Measurements from ENCODE around the gene RHOBTB3. TPM values are rescaled to one million over a fixed set of nuclear protein-coding genes. Genes with fewer than 3 reads are reported as not detected.

The RHOBTB3 gene
- total and polyA plus RNA-seq, 2 donors (not counting 3 experiments of a cell fraction or from before 2014, with no cell fraction given): 44.1 to 52.1 TPM

GRCh38 chr5:95786821-95787418 lies 55.8 kb downstream of the RHOBTB3 start:
- H3K9me1 ChIP-seq (replicated peaks; ENCODE audit: control insufficient read depth, extremely low read depth, insufficient read depth, low read length): no peaks in the 10 kb centered on the region
- no peak overlapping the region for H3K4me2 ChIP-seq (ENCODE audit: insufficient read depth, low read length)
- no peaks in the 10 kb centered on the region for H3K9me3 ChIP-seq (replicated peaks; ENCODE audit: control insufficient read depth, insufficient read depth, low read length)
- H3K4me1 ChIP-seq (ENCODE audit: control insufficient read depth, extremely low read depth, insufficient read depth, low read length): no peaks in the 10 kb centered on the region
- dilution Hi-C loops (cut with MboI; ENCODE audit: extremely low pct_ligation_motif_present, low sequenced_read_pairs) (no loop called here), intact Hi-C loops (cut with micrococcal nuclease) (no loop called here)
- no peak for TF ChIP-seq CTCF (IDR thresholded peaks at IDR 0.05; ENCODE audit: extremely low read depth in 1 of 2, insufficient read depth in 1 of 2, low read depth in 1 of 2, low read length in 2 of 2)
- no peaks in the 10 kb centered on the region for H3K27me3 ChIP-seq (ENCODE audit: control insufficient read depth in 2 of 2, insufficient read depth in 2 of 2, low read length in 2 of 2)
- H3K79me2 ChIP-seq (ENCODE audit: control insufficient read depth, insufficient read depth, low read length): no peaks in the 10 kb centered on the region
- H3K36me3 ChIP-seq (ENCODE audit: control insufficient read depth in 2 of 2, extremely low read depth in 1 of 2, insufficient read depth in 2 of 2, low read length in 2 of 2): no peaks in the 10 kb centered on the region
- no peak for FAIRE-seq
- no TSS peak for BruUV-seq (replicated peaks)
- H3K4me3 ChIP-seq (replicated peaks in 1 of 3; ENCODE audit: insufficient read depth in 1 of 3, low read depth in 1 of 3, low read length in 3 of 3): no peak overlapping the region
- POLR2A ChIA-PET: interaction anchor here (0.6 to 1.1 kb wide), 2 partner anchors 36 to 37 kb away, joined by 3 read pairs; partner anchors contain the start of gene GLRX
- CTCF ChIA-PET: interaction anchor here (1.2 to 6.5 kb wide), 3 partner anchors 61 to 143 kb away, joined by 3 to 201 read pairs (median 3); no protein-coding TSS in a partner anchor
- no peak overlapping the region for H3K27ac ChIP-seq (ENCODE audit: insufficient read depth, low read depth, low read length)
- H3K9ac ChIP-seq (replicated peaks; ENCODE audit: extremely low read depth, insufficient read depth, low read length): no peak overlapping the region
- no peaks in the 10 kb centered on the region for H4K20me1 ChIP-seq (replicated peaks; ENCODE audit: control insufficient read depth, extremely low read depth, insufficient read depth, low read length)
- no peak for DNase-seq (ENCODE audit: low read depth, low spot score)
- H2AFZ ChIP-seq (ENCODE audit: low read depth, low read length): no peak overlapping the region

GRCh38 chr5:95788493-95788892 lies 57.4 kb downstream of the RHOBTB3 start:
- H3K27ac ChIP-seq (ENCODE audit: insufficient read depth, low read depth, low read length): no peak overlapping the region
- ChIA-PET CTCF (interaction anchor here (0.8 to 3.4 kb wide), 2 partner anchors 7 to 28 kb away, joined by 3 to 27 read pairs; no protein-coding TSS in a partner anchor), POLR2A (no interaction called here)
- no peaks in the 10 kb centered on the region for H3K27me3 ChIP-seq (ENCODE audit: control insufficient read depth in 2 of 2, insufficient read depth in 2 of 2, low read length in 2 of 2)
- H3K9ac ChIP-seq (replicated peaks; ENCODE audit: extremely low read depth, insufficient read depth, low read length): no peak overlapping the region
- FAIRE-seq: no peak
- no peak overlapping the region for H3K4me2 ChIP-seq (ENCODE audit: insufficient read depth, low read length)
- no peak overlapping the region for H2AFZ ChIP-seq (ENCODE audit: low read depth, low read length)
- no peak overlapping the region for H3K4me3 ChIP-seq (replicated peaks in 1 of 3; ENCODE audit: insufficient read depth in 1 of 3, low read depth in 1 of 3, low read length in 3 of 3)
- no peaks in the 10 kb centered on the region for H3K9me3 ChIP-seq (replicated peaks; ENCODE audit: control insufficient read depth, insufficient read depth, low read length)
- no peaks in the 10 kb centered on the region for H4K20me1 ChIP-seq (replicated peaks; ENCODE audit: control insufficient read depth, extremely low read depth, insufficient read depth, low read length)
- dilution Hi-C loops (cut with MboI; ENCODE audit: extremely low pct_ligation_motif_present, low sequenced_read_pairs): no loop called here
- intact Hi-C loops (cut with micrococcal nuclease): no loop called here
- TF ChIP-seq EZH2 (IDR thresholded peaks at IDR 0.05; ENCODE audit: borderline replicate concordance, low read depth, low read length, severe bottlenecking) (no peak), CTCF (IDR thresholded peaks at IDR 0.05; ENCODE audit: extremely low read depth in 1 of 2, insufficient read depth in 1 of 2, low read depth in 1 of 2, low read length in 2 of 2) (no peak), POLR2A (IDR thresholded peaks at IDR 0.05; ENCODE audit: low read depth, low read length) (no peak), MYC (IDR thresholded peaks at IDR 0.05; ENCODE audit: low read depth, low read length) (no peak), POLR2AphosphoS5 (IDR thresholded peaks at IDR 0.05; ENCODE audit: insufficient read depth, low read depth, low read length) (no peak), GATA2 (IDR thresholded peaks at IDR 0.05; ENCODE audit: insufficient read depth, insufficient read length, low read depth, low read length) (no peak), JUN (IDR thresholded peaks at IDR 0.05; ENCODE audit: borderline replicate concordance, insufficient read depth, insufficient read length, low read depth) (no peak), FOS (IDR thresholded peaks at IDR 0.05; ENCODE audit: borderline replicate concordance, insufficient read depth, low read length) (no peak), MAX (IDR thresholded peaks at IDR 0.05; ENCODE audit: insufficient read depth, insufficient read length) (no peak)
- no TSS peak for BruUV-seq (replicated peaks)
- no peaks in the 10 kb centered on the region for H3K36me3 ChIP-seq (ENCODE audit: control insufficient read depth in 2 of 2, extremely low read depth in 1 of 2, insufficient read depth in 2 of 2, low read length in 2 of 2)
- H3K9me1 ChIP-seq (replicated peaks; ENCODE audit: control insufficient read depth, extremely low read depth, insufficient read depth, low read length): no peaks in the 10 kb centered on the region
- no peaks in the 10 kb centered on the region for H3K4me1 ChIP-seq (ENCODE audit: control insufficient read depth, extremely low read depth, insufficient read depth, low read length)
- H3K79me2 ChIP-seq (ENCODE audit: control insufficient read depth, insufficient read depth, low read length): no peaks in the 10 kb centered on the region
- no peak for DNase-seq (ENCODE audit: low read depth, low spot score)

All from endothelial cell of umbilical vein (primary cell).